B cell (primary cell): ENCODE results near the gene LAMA3. TPM values are rescaled to one million over a fixed set of nuclear protein-coding genes. Genes with fewer than 3 reads are reported as not detected.

Experiments used
- ATAC-seq: fragments of 200-7000 bp; cut with Tn5 transposase; one replicate; pipeline ENCODE4 v1.10.0; 2021; ENCODE audit warnings: low read depth, mild to moderate bottlenecking, moderate number of reproducible peaks, moderate library complexity
- CTCF ChIA-PET: fragments of 350-600 bp; sonication (Branson Sonifier 250); formaldehyde crosslinking; loops from one replicate; lab custom pipeline; 2021; ENCODE audit warnings: antibody characterized with exemption, inconsistent platforms; lab: Charles Lee
- POLR2A ChIA-PET: fragments of 350-600 bp; sonication (Branson Sonifier 250); formaldehyde crosslinking; loops from one replicate; lab custom pipeline; 2021; ENCODE audit warnings: antibody characterized with exemption; lab: Charles Lee
- DNase-seq: peaks from one replicate; pipeline ENCODE4 v3.0.0; 2013
- H2AFZ ChIP-seq: 2 replicates; pipeline ENCODE4 v1.6.1; 2012; ENCODE audit warnings: mild to moderate bottlenecking, low read depth, low read length; ENCODE audit not compliant: insufficient read depth, poor library complexity, severe bottlenecking
- H3K27ac ChIP-seq, 2 donors: 1 replicate in 1 of 2; 2 replicates in 1 of 2; pipeline ENCODE4 v1.5.1; 2012 to 2013; ENCODE audit warnings: low read length in 2 of 2, mild to moderate bottlenecking in 2 of 2, moderate library complexity in 1 of 2
- H3K27me3 ChIP-seq, 4 experiments: fragments of 200-600 bp in 1 of 4; sonication (generic) in 1 of 4; replicated peaks in 1 of 4; 1 replicate in 2 of 4; 2 replicates in 2 of 4; pipeline versions ENCODE4 v1.6.1 to v1.7.0; 2013 to 2016; ENCODE audit warnings: low read length in 3 of 4, mild to moderate bottlenecking in 2 of 4, mixed read lengths in 1 of 4, moderate library complexity in 1 of 4; ENCODE audit not compliant: insufficient read depth in 4 of 4, control insufficient read depth in 3 of 4; ENCODE audit errors: control extremely low read depth in 1 of 4
- H3K36me3 ChIP-seq, 2 experiments: replicated peaks in 1 of 2; 1 replicate in 1 of 2; 2 replicates in 1 of 2; pipeline versions ENCODE4 v1.6.1 to v1.7.1; 2013; ENCODE audit warnings: low read length in 1 of 2; ENCODE audit not compliant: insufficient read depth in 2 of 2, control insufficient read depth in 1 of 2; ENCODE audit errors: control extremely low read depth in 1 of 2, extremely low read depth in 1 of 2
- H3K4me1 ChIP-seq, 2 donors: fragments of 200-600 bp in 1 of 2; sonication (generic) in 1 of 2; 1 replicate in 1 of 2; 2 replicates in 1 of 2; pipeline versions ENCODE4 v1.5.1 to v1.6.1; 2013 to 2017; ENCODE audit warnings: low read length in 2 of 2; ENCODE audit not compliant: control insufficient read depth in 2 of 2, insufficient read depth in 2 of 2
- H3K4me2 ChIP-seq: replicated peaks from 2 replicates; pipeline ENCODE3; 2012; ENCODE audit warnings: mild to moderate bottlenecking, low read depth, low read length; ENCODE audit not compliant: poor library complexity, severe bottlenecking
- H3K4me3 ChIP-seq, 5 experiments: fragments of 200-600 bp in 1 of 5; sonication (generic) in 1 of 5; 1 replicate in 3 of 5; 2 replicates in 2 of 5; pipeline versions ENCODE4 v1.5.1 to v1.7.0; 2011 to 2016; ENCODE audit warnings: low read length in 4 of 5, mild to moderate bottlenecking in 4 of 5, low read depth in 2 of 5, control low read depth in 1 of 5, moderate library complexity in 1 of 5; ENCODE audit not compliant: insufficient read depth in 1 of 5; ENCODE audit errors: control extremely low read depth in 1 of 5, extremely low read depth in 1 of 5
- H3K79me2 ChIP-seq: fragments of 200-600 bp; sonication (generic); one replicate; pipeline ENCODE4 v1.6.0; 2016; ENCODE audit warnings: low read length; ENCODE audit not compliant: control insufficient read depth, insufficient read depth
- H3K9ac ChIP-seq: fragments of 200-600 bp; sonication (generic); 2 replicates; pipeline ENCODE4 v1.6.1; 2017; ENCODE audit warnings: mild to moderate bottlenecking, low read length, moderate library complexity
- H3K9me3 ChIP-seq, 3 donors: one replicate each; pipeline versions ENCODE4 v1.6.1 to v1.7.1; 2013; ENCODE audit warnings: low read length in 2 of 3; ENCODE audit not compliant: control insufficient read depth in 2 of 3, insufficient read depth in 1 of 3; ENCODE audit errors: control extremely low read depth in 1 of 3
- H4K20me1 ChIP-seq: 2 replicates; pipeline ENCODE4 v1.6.0; 2012; ENCODE audit warnings: mild to moderate bottlenecking, low read length; ENCODE audit not compliant: insufficient read depth, control insufficient read depth, poor library complexity, severe bottlenecking
- H3K27ac Mint-ChIP-seq: one replicate; pipeline ENCODE4 v1.8.0; 2021; ENCODE audit warnings: mixed read lengths
- H3K27me3 Mint-ChIP-seq: one replicate; pipeline ENCODE4 v1.8.0; 2021; ENCODE audit warnings: mixed read lengths
- H3K4me1 Mint-ChIP-seq: one replicate; pipeline ENCODE4 v1.8.0; 2021; ENCODE audit warnings: mixed read lengths
- H3K4me3 Mint-ChIP-seq: one replicate; pipeline ENCODE4 v1.8.0; 2021; ENCODE audit warnings: mixed read lengths
- H3K9me3 Mint-ChIP-seq: one replicate; pipeline ENCODE4 v1.8.0; 2022; ENCODE audit warnings: mixed read lengths; ENCODE audit not compliant: insufficient read depth
- EZH2 ChIP-seq: IDR thresholded peaks from 2 replicates; pipeline ENCODE4 v1.6.1; 2012; ENCODE audit warnings: borderline replicate concordance, low read depth, mild to moderate bottlenecking, moderate library complexity, low read length; ENCODE audit not compliant: insufficient read depth, poor library complexity, severe bottlenecking
- WGBS: methylation state at CpG from one replicate; pipeline ENCODE4 v1.1.5; 2013; ENCODE audit warnings: missing lambda C conversion rate; ENCODE audit not compliant: insufficient coverage; 5-methylcytosine and 5-hydroxymethylcytosine counted together
- intact Hi-C: fragments of 100-400 bp; cut with micrococcal nuclease; formaldehyde crosslinking; loops from one replicate; pipeline ENCODE4 v1.10.0; 2022
- polyA plus RNA-seq: library from polyadenylated mRNA; depleted of rRNA; stranded (reverse); fragments of >200 nt; gene quantifications from 2 replicates; pipeline ENCODE4 v1.2.3, GENCODE V29; 2012
- total RNA-seq, 2 donors: library from RNA; stranded (reverse); fragments of 120-200 nt in 1 of 2; gene quantifications; 1 replicate in 1 of 2; 2 replicates in 1 of 2; pipeline versions ENCODE4 v1.2.3 to v1.2.4, GENCODE V29; 2013 to 2022
- TF ChIP-seq, protein P1 (sequence below): fragments of 200-600 bp; IDR thresholded peaks from one replicate; pipeline ENCODE4 v1.8.0; 2022; ENCODE audit warnings: antibody characterized with exemption, mild to moderate bottlenecking

LAMA3 gene
- total and polyA plus RNA-seq, 2 donors (not counting 1 experiment from before 2014, with no cell fraction given) = 0.03 to 0.32 TPM

DNA sequence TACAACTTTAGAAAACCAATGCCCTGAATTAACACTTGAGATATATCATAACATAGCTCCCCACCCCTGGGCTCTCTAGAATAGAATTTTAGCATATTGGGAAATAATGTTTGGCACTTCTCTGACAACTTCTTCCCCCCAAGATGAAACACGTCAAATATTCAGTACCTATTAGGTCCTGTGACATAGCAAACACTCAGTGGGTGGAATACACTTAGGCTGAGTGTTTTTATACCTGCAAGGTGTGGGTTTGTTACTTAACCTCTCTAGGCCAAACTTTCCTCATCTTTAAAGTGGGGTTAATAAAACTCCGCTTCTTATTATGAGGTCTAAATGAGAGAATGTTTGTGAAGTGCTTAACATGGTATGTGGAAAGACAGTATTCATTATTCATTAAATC is 56.1 kb downstream of the LAMA3 start:
- CTCF ChIA-PET = no interaction called here
- no peak overlapping the region for H3K4me3 ChIP-seq
- ATAC-seq (no peak), DNase-seq (no peak)
- H3K9me3 ChIP-seq = peaks cover 0 to 2% (median 0%) of the 10 kb centered on the region in 3 donors
- Mint-ChIP-seq H3K27me3 (peaks cover 33% of the 10 kb centered on the region), H3K9me3 (no peaks in the 10 kb centered on the region), H3K27ac (no peak overlapping the region), H3K4me1 (no peaks in the 10 kb centered on the region), H3K4me3 (no peak overlapping the region)
- H2AFZ ChIP-seq = no peak overlapping the region
- H3K36me3 ChIP-seq = no peaks in the 10 kb centered on the region
- TF ChIP-seq, protein P1, sequence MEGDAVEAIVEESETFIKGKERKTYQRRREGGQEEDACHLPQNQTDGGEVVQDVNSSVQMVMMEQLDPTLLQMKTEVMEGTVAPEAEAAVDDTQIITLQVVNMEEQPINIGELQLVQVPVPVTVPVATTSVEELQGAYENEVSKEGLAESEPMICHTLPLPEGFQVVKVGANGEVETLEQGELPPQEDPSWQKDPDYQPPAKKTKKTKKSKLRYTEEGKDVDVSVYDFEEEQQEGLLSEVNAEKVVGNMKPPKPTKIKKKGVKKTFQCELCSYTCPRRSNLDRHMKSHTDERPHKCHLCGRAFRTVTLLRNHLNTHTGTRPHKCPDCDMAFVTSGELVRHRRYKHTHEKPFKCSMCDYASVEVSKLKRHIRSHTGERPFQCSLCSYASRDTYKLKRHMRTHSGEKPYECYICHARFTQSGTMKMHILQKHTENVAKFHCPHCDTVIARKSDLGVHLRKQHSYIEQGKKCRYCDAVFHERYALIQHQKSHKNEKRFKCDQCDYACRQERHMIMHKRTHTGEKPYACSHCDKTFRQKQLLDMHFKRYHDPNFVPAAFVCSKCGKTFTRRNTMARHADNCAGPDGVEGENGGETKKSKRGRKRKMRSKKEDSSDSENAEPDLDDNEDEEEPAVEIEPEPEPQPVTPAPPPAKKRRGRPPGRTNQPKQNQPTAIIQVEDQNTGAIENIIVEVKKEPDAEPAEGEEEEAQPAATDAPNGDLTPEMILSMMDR = no peak
- TF ChIP-seq EZH2 = no peak
- intact Hi-C loops = no loop called here
- H3K27me3 ChIP-seq = peaks cover 0 to 3% (median 0%) of the 10 kb centered on the region in 4 experiments
- no peak overlapping the region for H3K4me2 ChIP-seq
- H3K79me2 ChIP-seq = no peaks in the 10 kb centered on the region
- no peak overlapping the region for H3K9ac ChIP-seq
- WGBS = no CpG with 5 or more reads among the region's 2 CpGs
- POLR2A ChIA-PET = no interaction called here
- no peak overlapping the region for H3K27ac ChIP-seq
- no peaks in the 10 kb centered on the region for H4K20me1 ChIP-seq
- no peaks in the 10 kb centered on the region for H3K4me1 ChIP-seq

DNA sequence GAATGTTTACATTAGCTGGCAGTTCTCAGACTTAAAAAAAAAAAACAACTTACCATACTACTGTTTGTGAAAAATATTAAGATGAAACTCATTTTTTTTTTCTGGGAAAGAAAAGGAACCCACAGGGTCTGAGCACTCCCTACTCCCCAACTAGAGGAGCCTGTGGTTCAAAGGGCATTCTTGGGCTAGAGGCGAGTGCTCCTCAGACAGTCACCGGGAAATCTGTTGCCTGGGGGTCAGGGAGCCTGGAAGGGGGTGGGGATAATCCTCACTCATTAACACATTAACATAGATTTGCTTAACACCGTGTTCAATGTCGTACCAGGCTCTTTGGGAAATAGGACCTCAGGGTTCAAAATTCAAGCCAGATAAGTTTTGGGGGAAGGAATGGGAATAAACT is 57.6 kb downstream of the LAMA3 start:
- Histone ChIP-seq H3K36me3 (no peaks in the 10 kb centered on the region), H3K4me3 (no peak overlapping the region), H4K20me1 (no peaks in the 10 kb centered on the region), H3K27ac (no peak overlapping the region), H3K9me3 (no peaks in the 10 kb centered on the region), H3K4me2 (no peak overlapping the region), H3K79me2 (no peaks in the 10 kb centered on the region), H2AFZ (no peak overlapping the region), H3K27me3 (peaks cover 0 to 3% (median 0%) of the 10 kb centered on the region in 4 experiments), H3K4me1 (no peaks in the 10 kb centered on the region), H3K9ac (no peak overlapping the region)
- no peak overlapping the region for H3K27ac Mint-ChIP-seq
- H3K27me3 Mint-ChIP-seq = peaks cover 30% of the 10 kb centered on the region
- no peaks in the 10 kb centered on the region for H3K9me3 Mint-ChIP-seq
- POLR2A ChIA-PET = no interaction called here
- no peak overlapping the region for H3K4me3 Mint-ChIP-seq
- TF ChIP-seq, protein P1 = no peak
- no peak for TF ChIP-seq EZH2
- no peaks in the 10 kb centered on the region for H3K4me1 Mint-ChIP-seq
- DNase-seq (no peak), ATAC-seq (no peak)
- intact Hi-C loops = no loop called here
- CTCF ChIA-PET = no interaction called here
- no CpG with 5 or more reads among the region's 4 CpGs for WGBS
